Astrocyte of the cerebellum (primary cell): Measurements from ENCODE around the gene SLC9A9.

Experiments
- DNase-seq: peaks from one replicate; pipeline ENCODE4 v3.0.0-alpha.2; 2011; ENCODE audit warnings: low read depth
- H3K4me3 ChIP-seq: 2 replicates; pipeline ENCODE4 v1.5.1; 2011; ENCODE audit warnings: mild to moderate bottlenecking, low read depth, low read length, moderate library complexity
- CTCF ChIP-seq: IDR thresholded peaks from 2 replicates; pipeline ENCODE4 v1.5.1; 2012; ENCODE audit warnings: low read length, low read depth, moderate library complexity, mild to moderate bottlenecking; ENCODE audit errors: missing control alignments
- in situ Hi-C: cut with HindIII; loops from 2 replicates; pipeline ENCODE4 v1.10.0; 2017; ENCODE audit warnings: low sequenced_read_pairs

SLC9A9 gene

GRCh38 chr3:143222505-143222904, 625.8 kb downstream of the SLC9A9 start:
- no peak overlapping the region for H3K4me3 ChIP-seq
- DNase-seq = no peak
- in situ Hi-C loops = no loop called here
- TF ChIP-seq CTCF = no peak

- no peak for DNase-seq
- H3K4me3 ChIP-seq = no peak overlapping the region
- in situ Hi-C loops = no loop called here
Measured at GRCh38 chr3:143221446-143221845, 626.8 kb downstream of the SLC9A9 start.

GRCh38 chr3:143220741-143221140, 627.5 kb downstream of the SLC9A9 start:
- DNase-seq = no peak
- no peak for TF ChIP-seq CTCF
- in situ Hi-C loops = no loop called here
- no peak overlapping the region for H3K4me3 ChIP-seq

More at GRCh38 chr3:143221446-143221845, 626.8 kb downstream of the SLC9A9 start:
- TF ChIP-seq CTCF = no peak

GRCh38 chr3:143218166-143218835, 630.0 kb downstream of the SLC9A9 start:
- DNase-seq = no peak
- H3K4me3 ChIP-seq = no peak overlapping the region
- in situ Hi-C loops = no loop called here
- TF ChIP-seq CTCF = no peak

- in situ Hi-C loops = no loop called here
- no peak overlapping the region for H3K4me3 ChIP-seq
- DNase-seq = no peak
- no peak for TF ChIP-seq CTCF
Measured at GRCh38 chr3:143217283-143217682, 631.0 kb downstream of the SLC9A9 start.

GRCh38 chr3:143216709-143217182, 631.5 kb downstream of the SLC9A9 start:
- no peak for TF ChIP-seq CTCF
- in situ Hi-C loops = no loop called here
- H3K4me3 ChIP-seq = no peak overlapping the region
- no peak for DNase-seq
